PC-9 (cell line): ENCODE data around the gene SHC2. TPM values are rescaled to one million over a fixed set of nuclear protein-coding genes. Genes with fewer than 3 reads are reported as not detected.

Source experiments
- BruUV-seq: library from RNA; stranded (reverse); fragments of 400-500 nt; replicated peaks from 2 replicates; lab custom pipeline; 2021; lab: Mats Ljungman, UMichigan
- CTCF ChIA-PET: fragments of 300-600 bp; sonication (Branson Sonifier 250); formaldehyde crosslinking; loops from one replicate; lab custom pipeline; 2022; ENCODE audit warnings: antibody characterized with exemption; lab: Charles Lee
- POLR2A ChIA-PET: fragments of 300-600 bp; sonication (Branson Sonifier 250); formaldehyde crosslinking; loops from one replicate; lab custom pipeline; 2022; ENCODE audit warnings: antibody characterized with exemption; ENCODE audit not compliant: unreplicated experiment; lab: Charles Lee
- DNase-seq, 2 experiments: peaks; one replicate each; pipeline versions ENCODE4 v3.0.0 to v3.0.0-alpha.2; 2015 to 2022; ENCODE audit warnings: mixed read lengths in 1 of 2
- H2AFZ ChIP-seq: fragments of 200-600 bp; sonication (generic); 2 replicates; pipeline ENCODE4 v1.8.1; 2017; ENCODE audit warnings: antibody characterized with exemption
- H3F3A ChIP-seq: fragments of 200-600 bp; sonication (generic); 2 replicates; pipeline ENCODE4 v1.8.1; 2017; ENCODE audit warnings: antibody characterized with exemption, mild to moderate bottlenecking, low read depth; ENCODE audit not compliant: insufficient read depth
- H3K27ac ChIP-seq: fragments of 200-600 bp; sonication (generic); 2 replicates; pipeline ENCODE4 v1.6.1; 2016; ENCODE audit warnings: mixed run types
- H3K27me3 ChIP-seq: fragments of 200-600 bp; sonication (generic); 2 replicates; pipeline ENCODE4 v1.6.1; 2016; ENCODE audit warnings: low read depth, mixed run types; ENCODE audit not compliant: insufficient read depth
- H3K36me3 ChIP-seq: fragments of 200-600 bp; sonication (generic); 2 replicates; pipeline ENCODE4 v1.6.1; 2016; ENCODE audit warnings: low read depth, mixed run types
- H3K4me1 ChIP-seq: fragments of 200-600 bp; sonication (generic); replicated peaks from 2 replicates; pipeline ENCODE4 v1.6.1; 2016; ENCODE audit warnings: mixed run types; ENCODE audit not compliant: insufficient read depth
- H3K4me2 ChIP-seq: fragments of 200-600 bp; sonication (generic); 2 replicates; pipeline ENCODE4 v1.6.1; 2017; ENCODE audit warnings: mixed run types
- H3K4me3 ChIP-seq: fragments of 200-600 bp; sonication (generic); 2 replicates; pipeline ENCODE4 v1.6.1; 2016; ENCODE audit warnings: mixed run types
- H3K79me2 ChIP-seq: fragments of 200-600 bp; sonication (generic); 2 replicates; pipeline ENCODE4 v1.6.1; 2017; ENCODE audit warnings: low read depth, mixed run types
- H3K9me2 ChIP-seq: fragments of 200-600 bp; sonication (generic); 2 replicates; pipeline ENCODE4 v1.8.1; 2017; ENCODE audit warnings: mild to moderate bottlenecking; ENCODE audit not compliant: insufficient read depth
- H3K9me3 ChIP-seq: fragments of 200-600 bp; sonication (generic); 2 replicates; pipeline ENCODE4 v1.8.1; 2016; ENCODE audit warnings: low read depth; ENCODE audit not compliant: insufficient read depth
- H4K20me1 ChIP-seq: fragments of 200-600 bp; sonication (generic); 2 replicates; pipeline ENCODE4 v1.8.1; 2017; ENCODE audit not compliant: insufficient read depth
- EZH2 ChIP-seq: fragments of 200-600 bp; sonication (generic); IDR thresholded peaks from 2 replicates; pipeline ENCODE4 v1.8.0; 2017; ENCODE audit warnings: antibody characterized with exemption, low read depth
- intact Hi-C: fragments of 100-400 bp; cut with micrococcal nuclease; formaldehyde crosslinking; loops from one replicate; pipeline ENCODE4 v1.10.0; 2022; ENCODE audit not compliant: unreplicated experiment
- total RNA-seq: library from RNA; stranded (reverse); gene quantifications from 2 replicates; pipeline ENCODE4 v1.2.3, GENCODE V29; 2021
- TF ChIP-seq, protein P1 (sequence below): fragments of 200-600 bp; sonication (generic); conservative IDR thresholded peaks from 2 replicates; pipeline ENCODE4 v1.6.1; 2017; ENCODE audit warnings: mixed run types, antibody characterized with exemption, mild to moderate bottlenecking, moderate library complexity

SHC2 gene
- total RNA-seq, 1 experiment from 2014 or later, result 0.70 TPM

DNA sequence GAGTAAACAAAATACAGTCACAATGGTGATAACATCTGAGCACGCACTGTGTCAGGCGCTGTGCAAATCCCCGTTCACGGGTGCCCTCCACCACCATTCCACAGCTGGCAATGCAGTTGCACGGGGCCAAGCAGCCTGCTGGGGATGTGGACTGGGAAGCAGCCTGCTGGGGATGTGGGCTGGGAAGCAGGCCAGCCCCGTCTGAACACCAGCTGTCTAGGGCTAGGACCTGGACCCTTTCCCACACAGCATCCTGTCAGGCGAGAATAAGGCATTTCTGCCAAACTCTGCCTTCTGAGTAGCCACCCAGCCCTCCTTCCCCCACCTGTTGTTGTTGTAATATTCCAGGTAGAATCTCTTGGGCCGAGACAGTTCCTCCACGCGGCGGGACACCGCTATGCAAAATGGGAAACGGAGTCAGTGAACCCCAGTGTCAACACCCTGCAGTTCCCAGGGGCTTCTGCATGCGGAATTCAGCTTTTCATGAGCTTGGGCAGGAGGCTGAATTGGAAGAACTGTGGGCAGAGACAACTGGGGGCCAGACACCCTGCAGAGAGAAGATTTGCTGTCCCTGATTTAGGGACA, 88.4 kb downstream of the SHC2 start:
- H4K20me1 ChIP-seq, result no peaks in the 10 kb centered on the region

DNA sequence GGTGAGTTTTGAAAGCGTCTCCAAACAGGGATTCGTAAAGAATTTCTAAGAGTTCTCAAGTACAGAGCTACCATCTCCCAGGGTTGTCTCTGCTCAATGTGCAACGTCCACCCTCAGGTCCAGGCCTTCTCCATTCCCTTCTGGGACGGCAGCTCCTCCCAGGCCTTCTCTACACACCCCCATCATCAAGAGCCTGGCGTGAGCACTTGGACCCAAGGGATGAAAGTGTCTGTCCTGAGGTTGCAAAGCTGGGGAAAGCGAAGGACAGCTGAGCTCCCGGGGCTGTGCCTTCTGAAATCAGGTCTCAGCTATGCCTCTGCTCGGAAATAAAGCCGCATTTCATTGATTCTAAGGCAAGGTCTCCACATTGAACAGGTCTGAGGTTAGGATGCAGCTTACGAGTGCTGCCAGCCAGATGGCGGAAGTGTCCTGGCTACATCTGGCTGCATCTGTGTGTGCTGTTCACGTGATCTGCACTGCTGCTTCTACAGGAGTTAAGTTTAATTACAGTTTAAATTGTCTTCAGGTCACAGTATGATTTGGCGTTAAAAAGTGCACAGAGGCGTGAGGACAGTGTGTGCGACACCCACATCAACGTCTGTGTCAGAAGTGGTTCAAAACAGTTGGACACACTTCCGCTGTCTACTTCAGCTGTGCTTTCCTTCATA, 89.2 kb downstream of the SHC2 start:
- Histone ChIP-seq H3K9me2 (no peaks in the 10 kb centered on the region), H2AFZ (no peak overlapping the region), H3K27me3 (peaks cover 96% of the 10 kb centered on the region), H3K4me3 (no peak overlapping the region), H3K36me3 (no peaks in the 10 kb centered on the region), H3F3A (no peaks in the 10 kb centered on the region), H3K27ac (no peak overlapping the region), H3K4me1 (no peaks in the 10 kb centered on the region), H4K20me1 (no peaks in the 10 kb centered on the region), H3K4me2 (no peak overlapping the region), H3K9me3 (no peaks in the 10 kb centered on the region), H3K79me2 (no peaks in the 10 kb centered on the region)
- ChIA-PET POLR2A (no interaction called here), CTCF (no interaction called here)
- intact Hi-C loops, result no loop called here
- TF ChIP-seq, protein P1, sequence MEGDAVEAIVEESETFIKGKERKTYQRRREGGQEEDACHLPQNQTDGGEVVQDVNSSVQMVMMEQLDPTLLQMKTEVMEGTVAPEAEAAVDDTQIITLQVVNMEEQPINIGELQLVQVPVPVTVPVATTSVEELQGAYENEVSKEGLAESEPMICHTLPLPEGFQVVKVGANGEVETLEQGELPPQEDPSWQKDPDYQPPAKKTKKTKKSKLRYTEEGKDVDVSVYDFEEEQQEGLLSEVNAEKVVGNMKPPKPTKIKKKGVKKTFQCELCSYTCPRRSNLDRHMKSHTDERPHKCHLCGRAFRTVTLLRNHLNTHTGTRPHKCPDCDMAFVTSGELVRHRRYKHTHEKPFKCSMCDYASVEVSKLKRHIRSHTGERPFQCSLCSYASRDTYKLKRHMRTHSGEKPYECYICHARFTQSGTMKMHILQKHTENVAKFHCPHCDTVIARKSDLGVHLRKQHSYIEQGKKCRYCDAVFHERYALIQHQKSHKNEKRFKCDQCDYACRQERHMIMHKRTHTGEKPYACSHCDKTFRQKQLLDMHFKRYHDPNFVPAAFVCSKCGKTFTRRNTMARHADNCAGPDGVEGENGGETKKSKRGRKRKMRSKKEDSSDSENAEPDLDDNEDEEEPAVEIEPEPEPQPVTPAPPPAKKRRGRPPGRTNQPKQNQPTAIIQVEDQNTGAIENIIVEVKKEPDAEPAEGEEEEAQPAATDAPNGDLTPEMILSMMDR, result no peak
- DNase-seq, result no peak
- no TSS peak for BruUV-seq

More for the DNA sequence above, 88.4 kb downstream of the SHC2 start:
- no peaks in the 10 kb centered on the region for H3K79me2 ChIP-seq
- DNase-seq, result no peak
- H3K27me3 ChIP-seq, result peaks cover 89% of the 10 kb centered on the region
- TF ChIP-seq, protein P1, result no peak
- TF ChIP-seq EZH2, result no peak
- ChIA-PET POLR2A (no interaction called here), CTCF (interaction anchor here (0.6 kb wide), 1 partner anchor 33 kb away, joined by 5 read pairs; no protein-coding TSS in a partner anchor)
- no peaks in the 10 kb centered on the region for H3K9me2 ChIP-seq
- no peak overlapping the region for H3K4me2 ChIP-seq
- H3K4me3 ChIP-seq, result no peak overlapping the region
- intact Hi-C loops, result no loop called here
- BruUV-seq, result no TSS peak
- no peaks in the 10 kb centered on the region for H3K36me3 ChIP-seq
- no peak overlapping the region for H2AFZ ChIP-seq
- no peak overlapping the region for H3K27ac ChIP-seq
- H3K9me3 ChIP-seq, result no peaks in the 10 kb centered on the region
- no peaks in the 10 kb centered on the region for H3K4me1 ChIP-seq
- no peaks in the 10 kb centered on the region for H3F3A ChIP-seq

DNA sequence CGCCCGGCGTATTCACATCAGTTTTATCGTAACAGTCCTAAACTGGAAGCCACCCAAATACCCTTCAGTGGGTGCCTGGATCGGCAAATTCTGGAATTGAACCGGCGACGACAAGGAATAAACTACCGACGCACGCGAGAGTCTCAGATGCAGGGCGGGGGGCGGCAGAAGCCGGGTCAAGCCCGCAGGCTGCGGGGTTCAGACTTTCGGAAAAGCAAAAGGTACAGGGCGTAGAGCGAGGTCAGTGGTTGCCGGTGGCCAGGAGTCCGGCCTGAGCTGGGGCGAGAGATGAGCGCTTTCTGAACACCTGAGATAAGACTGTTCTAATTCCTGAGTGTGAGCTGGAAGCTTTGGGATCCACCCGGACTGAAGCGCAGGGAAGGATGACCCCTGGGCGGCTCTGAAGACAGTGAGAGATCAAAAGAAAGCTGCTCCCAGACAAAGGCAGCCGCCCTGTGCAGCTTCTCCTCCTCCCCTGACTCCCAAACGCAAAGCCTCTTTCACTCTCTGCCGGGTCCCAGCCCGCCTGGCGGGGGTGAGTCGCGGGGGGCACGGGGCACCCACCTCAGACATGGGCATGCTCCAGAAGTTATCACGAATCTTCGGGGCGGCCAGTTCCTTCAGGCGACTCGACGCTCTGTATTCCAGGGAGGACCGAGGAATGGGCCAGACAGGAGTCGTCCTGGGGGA, 90.0 kb downstream of the SHC2 start:
- Histone ChIP-seq H2AFZ (no peak overlapping the region), H3K27me3 (peaks cover 98% of the 10 kb centered on the region), H3K9me2 (no peaks in the 10 kb centered on the region), H3K4me3 (no peak overlapping the region), H3K9me3 (no peaks in the 10 kb centered on the region), H3K4me1 (no peaks in the 10 kb centered on the region), H3F3A (no peaks in the 10 kb centered on the region), H3K4me2 (no peak overlapping the region), H3K79me2 (no peaks in the 10 kb centered on the region), H3K36me3 (no peaks in the 10 kb centered on the region), H3K27ac (no peak overlapping the region), H4K20me1 (no peaks in the 10 kb centered on the region)
- BruUV-seq, result no TSS peak
- intact Hi-C loops, result no loop called here
- no peak for TF ChIP-seq EZH2
- TF ChIP-seq, protein P1, result no peak
- ChIA-PET POLR2A (no interaction called here), CTCF (no interaction called here)
- no peak for DNase-seq
